ENCODE measurements around the gene MAD1L1. TPM values are rescaled to one million over a fixed set of nuclear protein-coding genes. Genes with fewer than 3 reads are reported as not detected.
A peak's percentile ranks its signal among the peaks of the same experiment; 100 is the strongest.

MAD1L1 gene
- total and polyA plus RNA-seq, 2 of the 4 experiments (the other 2 are of a cell fraction), result 29.0 to 40.9 TPM

- H2AK5ac ChIP-seq (ENCODE audit: low read depth, low read length), result no peak overlapping the region
- no peak overlapping the region for H3K4me2 ChIP-seq (ENCODE audit: low read depth, low read length)
- BruUV-seq (replicated peaks), result no TSS peak
- no peak overlapping the region for H3K23ac ChIP-seq (ENCODE audit: low read depth, low read length)
- H3K9me3 ChIP-seq (ENCODE audit: control insufficient read depth, insufficient read depth, low read length), result no peaks in the 10 kb centered on the region
- peak overlapping the region; percentile 28 for H2AK9ac ChIP-seq (replicated peaks; ENCODE audit: low read depth, low read length, poor library complexity)
- H3K27me3 ChIP-seq (ENCODE audit: control insufficient read depth, insufficient read depth, low read length), result no peaks in the 10 kb centered on the region
- no peak overlapping the region for H3K4me3 ChIP-seq (ENCODE audit: insufficient read depth, low read depth, low read length)
- dilution Hi-C loops (cut with HindIII; ENCODE audit: low sequenced_read_pairs, unreplicated experiment), result no loop called here
- TF ChIP-seq MAZ (IDR thresholded peaks at IDR 0.05; ENCODE audit: borderline replicate concordance, low read depth, low read length), result no peak
- no peak for TF ChIP-seq MXI1 (IDR thresholded peaks at IDR 0.05; ENCODE audit: borderline replicate concordance, low read depth, low read length)
- no peak for TF ChIP-seq RAD21 (IDR thresholded peaks at IDR 0.05; ENCODE audit: low read length)
- no peak for TF ChIP-seq BHLHE40 (IDR thresholded peaks at IDR 0.05; ENCODE audit: low read depth, low read length)
- TF ChIP-seq RCOR1 (IDR thresholded peaks at IDR 0.05; ENCODE audit: insufficient replicate concordance, low read length), result no peak
- TF ChIP-seq SMC3 (IDR thresholded peaks at IDR 0.05; ENCODE audit: low read depth, low read length), result no peak
- no peak for TF ChIP-seq FOS (IDR thresholded peaks at IDR 0.05; ENCODE audit: low read depth, low read length)
- TF ChIP-seq MAFK (IDR thresholded peaks at IDR 0.05; ENCODE audit: low read depth, low read length), result no peak
- no peak overlapping the region for H4K8ac ChIP-seq (ENCODE audit: low read depth in 2 of 2, low read length in 2 of 2)
- H3K18ac ChIP-seq (ENCODE audit: low read depth, low read length), result no peak overlapping the region
- WGBS, 2 experiments (ENCODE audit: extremely low coverage in 2 of 2, insufficient read length in 1 of 2), result 98% methylated on average over 5 of the region's 10 CpGs; no CpG with 5 or more reads in 1 of the 2 experiments
- no peaks in the 10 kb centered on the region for H3K9me1 ChIP-seq (ENCODE audit: insufficient read depth, low read length)
- no peak overlapping the region for H3K14ac ChIP-seq (replicated peaks; ENCODE audit: low read depth, low read length)
- H3K4ac ChIP-seq (ENCODE audit: low read depth, low read length), result no peak overlapping the region
- DNase-seq (no peak), ATAC-seq (ENCODE audit: low read depth) (no peak)
- H4K20me1 ChIP-seq (ENCODE audit: insufficient read depth, low read length), result no peaks in the 10 kb centered on the region; the same call in 1 of the 2 replicates
- no peak overlapping the region for H4K91ac ChIP-seq (ENCODE audit: insufficient read depth, low read depth, low read length)
- H3K56ac ChIP-seq (ENCODE audit: extremely low read depth, insufficient read depth, low read length), result no peak overlapping the region
- H2AFZ ChIP-seq (replicated peaks; ENCODE audit: low read length, poor library complexity), result no peak overlapping the region
- ChIA-PET CTCF (no interaction called here), POLR2A (ENCODE audit: unreplicated experiment) (no interaction called here)
- no peak overlapping the region for H2BK15ac ChIP-seq (ENCODE audit: low read depth, low read length)
- in situ Hi-C loops (cut with MboI; ENCODE audit: low sequenced_read_pairs), result no loop called here
- H3K4me1 ChIP-seq (ENCODE audit: control insufficient read depth, insufficient read depth, low read length), result no peaks in the 10 kb centered on the region
- no peak overlapping the region for H3K9ac ChIP-seq (ENCODE audit: low read depth, low read length)
- H3K36me3 ChIP-seq (ENCODE audit: control insufficient read depth, insufficient read depth, low read length), result no peaks in the 10 kb centered on the region
- H2BK120ac ChIP-seq (ENCODE audit: low read depth, low read length), result no peak overlapping the region
- no peak overlapping the region for H3K27ac ChIP-seq (ENCODE audit: insufficient read depth, low read length)
- H2BK20ac ChIP-seq (ENCODE audit: low read depth, low read length), result no peak overlapping the region
- H4K5ac ChIP-seq (ENCODE audit: low read depth, low read length), result no peak overlapping the region
- peaks cover 0 to 4% of the 10 kb centered on the region in 2 experiments; a peak in 1 of 4 replicates for H3K79me1 ChIP-seq (ENCODE audit: low read depth in 1 of 2, low read length in 2 of 2)
- intact Hi-C loops (cut with micrococcal nuclease), result no loop called here
- H2BK5ac ChIP-seq (ENCODE audit: low read depth, low read length, poor library complexity, severe bottlenecking), result no peak overlapping the region
Observed at GRCh38 chr7:2005786-2006185, 227.0 kb downstream of the MAD1L1 start.
